HL-60 (cell line): ENCODE data around the gene C19orf47.

Source experiments
- GABPA ChIP-seq: IDR thresholded peaks from 2 replicates; pipeline ENCODE4 v1.6.1; 2012; ENCODE audit warnings: low read depth
- TF ChIP-seq, protein P1 (sequence below): IDR thresholded peaks from one replicate; pipeline ENCODE4 v1.5.1; 2011; ENCODE audit warnings: low read length, control low read depth, inconsistent platforms; ENCODE audit not compliant: insufficient read depth
- TF ChIP-seq, protein P2 (sequence below): IDR thresholded peaks from 2 replicates; pipeline ENCODE4 v1.6.1; 2012; ENCODE audit warnings: low read depth; ENCODE audit not compliant: insufficient replicate concordance

DNA sequence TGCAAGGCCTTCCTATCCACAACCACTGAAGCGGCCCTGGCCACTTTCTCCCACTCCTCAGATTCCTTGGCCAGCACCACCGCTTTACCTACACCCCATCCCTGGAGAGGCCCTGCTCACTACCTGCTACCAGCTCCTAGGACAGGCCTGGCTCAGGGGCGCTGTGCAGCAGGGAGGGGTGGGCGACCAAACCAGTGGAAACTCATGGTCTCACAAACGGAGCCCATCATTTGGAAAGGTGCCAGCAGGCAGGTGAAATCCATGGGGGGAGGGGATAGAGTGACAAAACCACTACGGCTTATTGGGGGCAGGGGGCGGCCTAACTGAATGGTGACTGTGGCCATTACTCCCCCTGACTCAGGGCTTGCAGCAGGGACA, 27.6 kb downstream of the C19orf47 start:
- TF ChIP-seq, protein P1, sequence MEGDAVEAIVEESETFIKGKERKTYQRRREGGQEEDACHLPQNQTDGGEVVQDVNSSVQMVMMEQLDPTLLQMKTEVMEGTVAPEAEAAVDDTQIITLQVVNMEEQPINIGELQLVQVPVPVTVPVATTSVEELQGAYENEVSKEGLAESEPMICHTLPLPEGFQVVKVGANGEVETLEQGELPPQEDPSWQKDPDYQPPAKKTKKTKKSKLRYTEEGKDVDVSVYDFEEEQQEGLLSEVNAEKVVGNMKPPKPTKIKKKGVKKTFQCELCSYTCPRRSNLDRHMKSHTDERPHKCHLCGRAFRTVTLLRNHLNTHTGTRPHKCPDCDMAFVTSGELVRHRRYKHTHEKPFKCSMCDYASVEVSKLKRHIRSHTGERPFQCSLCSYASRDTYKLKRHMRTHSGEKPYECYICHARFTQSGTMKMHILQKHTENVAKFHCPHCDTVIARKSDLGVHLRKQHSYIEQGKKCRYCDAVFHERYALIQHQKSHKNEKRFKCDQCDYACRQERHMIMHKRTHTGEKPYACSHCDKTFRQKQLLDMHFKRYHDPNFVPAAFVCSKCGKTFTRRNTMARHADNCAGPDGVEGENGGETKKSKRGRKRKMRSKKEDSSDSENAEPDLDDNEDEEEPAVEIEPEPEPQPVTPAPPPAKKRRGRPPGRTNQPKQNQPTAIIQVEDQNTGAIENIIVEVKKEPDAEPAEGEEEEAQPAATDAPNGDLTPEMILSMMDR: no peak
- TF ChIP-seq, protein P2, sequence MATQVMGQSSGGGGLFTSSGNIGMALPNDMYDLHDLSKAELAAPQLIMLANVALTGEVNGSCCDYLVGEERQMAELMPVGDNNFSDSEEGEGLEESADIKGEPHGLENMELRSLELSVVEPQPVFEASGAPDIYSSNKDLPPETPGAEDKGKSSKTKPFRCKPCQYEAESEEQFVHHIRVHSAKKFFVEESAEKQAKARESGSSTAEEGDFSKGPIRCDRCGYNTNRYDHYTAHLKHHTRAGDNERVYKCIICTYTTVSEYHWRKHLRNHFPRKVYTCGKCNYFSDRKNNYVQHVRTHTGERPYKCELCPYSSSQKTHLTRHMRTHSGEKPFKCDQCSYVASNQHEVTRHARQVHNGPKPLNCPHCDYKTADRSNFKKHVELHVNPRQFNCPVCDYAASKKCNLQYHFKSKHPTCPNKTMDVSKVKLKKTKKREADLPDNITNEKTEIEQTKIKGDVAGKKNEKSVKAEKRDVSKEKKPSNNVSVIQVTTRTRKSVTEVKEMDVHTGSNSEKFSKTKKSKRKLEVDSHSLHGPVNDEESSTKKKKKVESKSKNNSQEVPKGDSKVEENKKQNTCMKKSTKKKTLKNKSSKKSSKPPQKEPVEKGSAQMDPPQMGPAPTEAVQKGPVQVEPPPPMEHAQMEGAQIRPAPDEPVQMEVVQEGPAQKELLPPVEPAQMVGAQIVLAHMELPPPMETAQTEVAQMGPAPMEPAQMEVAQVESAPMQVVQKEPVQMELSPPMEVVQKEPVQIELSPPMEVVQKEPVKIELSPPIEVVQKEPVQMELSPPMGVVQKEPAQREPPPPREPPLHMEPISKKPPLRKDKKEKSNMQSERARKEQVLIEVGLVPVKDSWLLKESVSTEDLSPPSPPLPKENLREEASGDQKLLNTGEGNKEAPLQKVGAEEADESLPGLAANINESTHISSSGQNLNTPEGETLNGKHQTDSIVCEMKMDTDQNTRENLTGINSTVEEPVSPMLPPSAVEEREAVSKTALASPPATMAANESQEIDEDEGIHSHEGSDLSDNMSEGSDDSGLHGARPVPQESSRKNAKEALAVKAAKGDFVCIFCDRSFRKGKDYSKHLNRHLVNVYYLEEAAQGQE: no peak
- no peak for TF ChIP-seq GABPA
